A172 (cell line): ENCODE measurements around the gene KMT2E. TPM values are rescaled to one million over a fixed set of nuclear protein-coding genes. Genes with fewer than 3 reads are reported as not detected.
A peak's percentile ranks its signal among the peaks of the same experiment; 100 is the strongest.

Experiments used
- DNase-seq: peaks from one replicate; pipeline ENCODE4 v3.0.0-alpha.2; 2015; ENCODE audit warnings: low spot score
- total RNA-seq: library from RNA; depleted of rRNA; stranded (reverse); fragments of >200 nt; shearing (Covaris generic); gene quantifications from 2 replicates; pipeline ENCODE4 v1.2.3, GENCODE V29; 2014

The KMT2E gene
- total RNA-seq, 1 experiment from 2014 or later: 40.3 TPM

DNA sequence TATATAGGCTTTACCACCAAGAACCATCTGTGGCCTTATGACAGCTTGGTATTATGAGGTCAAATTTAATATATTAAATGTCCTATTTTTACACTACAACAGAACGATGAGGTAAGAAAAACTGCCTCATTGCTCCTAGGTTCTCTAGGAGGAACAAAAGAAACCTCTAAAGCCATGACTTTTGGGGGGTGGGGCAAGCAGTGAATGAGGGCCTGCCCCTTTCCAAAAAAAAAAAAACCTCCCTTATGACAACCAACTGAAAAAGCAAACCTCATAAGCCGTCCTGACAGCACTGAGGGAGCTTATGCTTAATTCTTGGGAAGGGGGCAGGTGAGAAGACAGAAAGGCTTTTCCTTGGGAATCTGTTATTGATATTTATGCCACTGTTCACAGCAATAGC is 116.6 kb downstream of the KMT2E start:
- DNase-seq: no peak

DNA sequence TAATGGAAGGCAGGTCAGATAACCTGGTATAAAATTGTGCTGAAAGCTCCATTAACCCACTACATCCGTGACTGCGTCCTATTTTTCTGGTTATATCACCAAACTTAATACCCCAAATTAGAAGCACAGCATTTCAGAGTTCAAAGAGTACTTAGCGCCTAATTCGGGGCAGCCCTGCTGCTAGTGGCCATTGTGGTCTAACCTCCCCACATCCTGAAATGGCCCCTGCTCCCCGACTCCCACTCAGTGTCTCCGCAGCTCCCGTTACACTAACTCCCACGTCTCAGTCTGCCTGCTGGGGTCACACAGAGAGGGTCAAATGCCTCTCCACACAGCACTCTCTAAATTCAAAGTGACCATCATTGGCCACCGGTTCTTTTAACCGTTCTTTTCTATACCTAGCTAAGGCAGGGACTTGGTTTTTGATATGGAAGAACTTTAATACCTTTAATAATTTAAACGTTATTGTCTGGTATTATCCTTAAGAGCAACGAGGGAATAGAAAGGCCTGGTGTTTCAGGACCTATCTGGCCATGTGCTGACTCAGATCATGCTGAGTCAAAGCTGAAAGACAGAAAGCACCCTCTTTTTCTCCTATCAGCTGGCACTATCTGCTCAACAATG is 117.1 kb downstream of the KMT2E start:
- no peak for DNase-seq

GRCh38 chr7:105131890-105132289 is 117.9 kb downstream of the KMT2E start:
- no peak for DNase-seq

DNA sequence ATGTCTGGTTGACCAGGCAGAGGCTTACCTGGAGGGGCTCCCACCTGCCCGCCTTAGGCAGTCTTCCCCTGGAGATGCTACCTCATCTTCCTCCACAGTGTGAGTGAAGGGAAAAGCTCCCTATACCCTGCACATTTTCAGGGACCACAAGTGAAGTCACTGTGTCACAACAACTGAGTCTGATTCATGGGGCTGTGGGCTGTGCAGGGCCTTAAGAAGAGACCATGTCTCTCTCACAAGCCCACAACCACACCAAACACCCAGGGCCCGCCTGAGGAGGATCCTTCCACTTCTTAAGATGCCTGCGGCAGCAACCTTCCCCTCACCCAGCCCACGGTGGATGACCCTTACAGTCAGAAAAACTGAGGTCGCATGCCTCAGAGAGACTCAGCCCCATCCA is 118.3 kb downstream of the KMT2E start:
- DNase-seq: no peak

DNA sequence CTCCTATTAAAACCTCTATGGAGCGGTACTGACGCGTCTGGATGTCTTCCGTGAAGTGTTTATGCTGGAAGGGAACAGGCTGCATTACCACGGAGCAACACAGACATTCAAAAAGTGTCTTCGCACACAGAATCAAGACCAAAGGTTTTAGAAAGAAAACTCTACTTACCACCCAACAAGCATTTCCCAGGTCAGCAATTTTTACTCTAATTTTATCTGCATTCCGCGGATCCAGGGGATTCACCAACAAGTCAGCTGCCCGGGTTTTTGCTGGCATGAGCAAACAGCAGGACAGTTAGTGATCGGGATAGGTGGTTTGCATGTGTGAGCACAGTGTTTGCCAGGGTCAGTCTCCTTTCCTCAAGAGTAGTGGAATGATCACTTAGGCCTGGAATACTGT is 118.8 kb downstream of the KMT2E start:
- no peak for DNase-seq

- no peak for DNase-seq
These were observed 119.4 kb downstream of the KMT2E start for GRCh38 chr7:105133358-105133757.

- no peak for DNase-seq
These were observed 120.1 kb downstream of the KMT2E start for GRCh38 chr7:105133986-105134655.

- peak; percentile 27 for DNase-seq
These were observed 122.2 kb downstream of the KMT2E start for GRCh38 chr7:105136221-105136620.

DNA sequence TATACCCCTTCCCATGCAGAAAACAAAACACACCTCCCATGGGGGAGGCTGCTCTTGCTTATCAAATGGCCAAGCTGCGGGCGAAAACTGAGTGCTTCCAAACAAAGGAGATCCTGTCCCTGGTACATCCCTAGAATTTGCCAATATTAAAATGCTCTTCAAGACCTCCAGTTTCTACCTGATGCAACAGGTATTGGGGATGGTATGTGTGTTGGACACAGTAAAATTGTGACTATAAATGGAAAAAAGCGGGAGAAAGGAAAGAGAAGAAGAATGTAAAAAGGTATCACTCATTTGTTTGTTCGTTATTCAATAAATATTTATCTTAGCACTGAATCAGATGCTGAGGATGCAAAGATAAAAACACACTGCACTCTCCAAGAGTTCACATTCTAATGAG is 123.9 kb downstream of the KMT2E start:
- no peak for DNase-seq

GRCh38 chr7:105139381-105139780 is 125.4 kb downstream of the KMT2E start:
- DNase-seq: no peak

DNA sequence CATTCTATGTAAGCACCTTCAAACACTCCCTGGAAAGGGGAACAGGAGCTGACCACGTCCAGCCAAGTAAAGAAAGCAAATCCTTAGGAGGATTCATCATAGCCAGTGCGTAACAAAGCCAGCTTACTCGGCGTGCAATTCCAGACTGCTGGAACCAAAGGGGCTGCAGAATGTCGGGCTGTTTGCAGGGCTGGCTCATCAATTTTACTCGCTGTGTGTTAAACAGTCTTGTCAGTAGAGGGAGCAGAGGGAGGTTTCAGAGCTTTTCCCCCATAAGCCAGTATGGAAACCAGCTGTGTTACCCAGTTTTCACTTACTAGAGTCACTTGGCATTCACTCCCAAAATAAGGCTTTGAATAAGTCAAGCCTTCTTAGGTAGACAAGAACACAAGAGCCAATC is 127.1 kb downstream of the KMT2E start:
- peak; percentile 19 for DNase-seq

DNA sequence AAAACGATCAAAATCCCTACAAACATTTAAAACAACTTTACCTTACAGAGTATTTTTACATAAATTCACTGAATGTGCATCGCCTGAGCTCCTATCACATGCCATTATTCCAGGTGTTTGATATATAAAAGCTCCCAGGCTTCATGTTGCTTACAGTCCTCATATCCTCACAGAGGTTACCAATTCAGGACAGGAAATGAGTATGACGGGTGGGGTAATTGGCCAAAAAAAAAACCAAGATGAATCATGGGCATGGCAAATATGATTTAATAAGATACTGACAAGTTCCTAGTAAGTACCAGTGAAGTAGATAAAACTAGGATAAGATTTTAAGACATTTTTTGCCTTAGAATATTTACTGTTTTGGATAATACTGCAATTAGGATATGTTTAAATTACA is 135.8 kb downstream of the KMT2E start:
- peak; percentile 66 for DNase-seq

- DNase-seq: no peak
These were observed 137.1 kb downstream of the KMT2E start for GRCh38 chr7:105151152-105151551.

DNA sequence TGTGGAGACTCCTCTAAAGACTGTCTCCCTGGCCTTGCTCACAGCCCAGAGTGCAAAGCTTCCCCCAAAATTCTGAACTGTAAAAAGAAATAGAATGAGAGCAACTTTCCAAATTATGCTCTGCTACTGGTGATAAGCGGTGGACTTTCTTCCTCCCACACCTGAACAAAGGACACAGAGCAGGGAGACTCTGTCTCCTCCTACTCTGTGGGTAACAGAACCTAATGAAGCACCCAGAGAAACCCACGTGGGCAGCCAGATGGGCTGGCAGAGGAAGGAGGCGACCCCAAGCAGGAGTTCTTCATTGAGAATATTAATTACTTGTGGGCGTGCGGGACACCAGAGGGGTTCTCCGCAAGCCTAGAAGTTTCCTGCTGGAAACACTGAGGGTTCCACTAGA is 139.5 kb downstream of the KMT2E start:
- DNase-seq: no peak

GRCh38 chr7:105154084-105154483 is 140.1 kb downstream of the KMT2E start:
- no peak for DNase-seq

DNA sequence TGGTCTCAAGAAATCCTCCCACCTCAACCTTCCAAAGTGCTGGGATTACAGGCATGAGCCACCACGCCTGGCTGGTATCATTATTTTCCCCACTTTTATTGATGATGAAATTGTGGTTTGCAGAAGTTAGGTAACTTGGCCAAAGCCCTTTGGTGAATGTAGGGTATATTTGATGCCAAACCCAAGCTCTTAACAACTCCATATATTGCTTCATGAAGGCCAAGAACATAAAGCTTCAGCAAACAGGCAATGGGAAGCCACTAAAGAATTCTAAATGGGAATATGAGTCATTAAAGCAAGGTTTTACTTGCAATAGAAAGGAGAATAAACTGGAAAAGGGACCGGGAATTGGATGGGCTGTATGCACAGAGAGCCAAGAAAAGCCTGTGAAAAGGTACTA is 142.7 kb downstream of the KMT2E start:
- no peak for DNase-seq

GRCh38 chr7:105157278-105157677 is 143.3 kb downstream of the KMT2E start:
- DNase-seq: no peak

DNA sequence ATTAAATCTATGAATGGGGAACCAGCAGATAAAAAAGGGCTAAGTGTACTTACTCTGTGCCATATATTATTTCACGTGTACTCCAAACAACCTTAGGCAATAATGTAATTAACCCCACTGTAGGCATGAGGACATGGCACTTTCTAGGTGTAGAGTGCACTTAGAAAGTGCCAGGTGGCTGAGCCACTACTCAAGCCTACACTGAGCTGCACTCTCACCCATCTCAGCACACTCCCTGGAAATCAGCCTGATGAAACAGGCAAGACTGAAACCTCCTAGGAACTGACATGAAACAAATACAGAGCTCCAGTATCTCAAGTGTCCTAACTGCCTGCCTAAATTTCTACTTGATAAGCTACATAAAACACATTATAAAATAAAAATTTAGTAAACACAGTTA is 147.4 kb downstream of the KMT2E start:
- no peak for DNase-seq
